GM12874 (cell line): Measurements from ENCODE around the gene CD38.

Experiments used
- TF ChIP-seq, protein P1 (sequence below): IDR thresholded peaks from 2 replicates; pipeline ENCODE4 v1.5.1; 2011; ENCODE audit warnings: low read depth, mild to moderate bottlenecking, control low read depth, low read length, moderate library complexity; ENCODE audit not compliant: insufficient read depth

Gene CD38

DNA sequence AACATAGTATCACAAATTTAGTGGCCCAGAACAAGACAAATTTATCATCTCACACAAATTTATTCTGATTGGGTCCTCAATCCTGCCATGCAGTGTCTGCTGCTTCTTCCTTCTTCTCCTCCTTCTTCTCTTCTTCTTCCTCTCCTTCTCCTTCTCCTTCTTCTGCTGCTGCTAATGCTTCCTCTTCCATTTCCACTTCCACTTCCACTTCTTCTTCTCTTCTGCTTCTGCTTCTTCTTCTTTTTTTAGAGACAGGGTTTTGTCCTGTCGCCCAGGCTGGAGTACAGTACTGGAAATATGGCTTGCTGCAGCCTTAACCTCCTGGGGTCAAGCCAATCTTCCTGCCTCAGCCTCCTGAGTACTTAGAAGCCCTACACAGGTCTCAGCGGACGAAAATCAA lies 122.9 kb downstream of the CD38 start:
- TF ChIP-seq, protein P1, sequence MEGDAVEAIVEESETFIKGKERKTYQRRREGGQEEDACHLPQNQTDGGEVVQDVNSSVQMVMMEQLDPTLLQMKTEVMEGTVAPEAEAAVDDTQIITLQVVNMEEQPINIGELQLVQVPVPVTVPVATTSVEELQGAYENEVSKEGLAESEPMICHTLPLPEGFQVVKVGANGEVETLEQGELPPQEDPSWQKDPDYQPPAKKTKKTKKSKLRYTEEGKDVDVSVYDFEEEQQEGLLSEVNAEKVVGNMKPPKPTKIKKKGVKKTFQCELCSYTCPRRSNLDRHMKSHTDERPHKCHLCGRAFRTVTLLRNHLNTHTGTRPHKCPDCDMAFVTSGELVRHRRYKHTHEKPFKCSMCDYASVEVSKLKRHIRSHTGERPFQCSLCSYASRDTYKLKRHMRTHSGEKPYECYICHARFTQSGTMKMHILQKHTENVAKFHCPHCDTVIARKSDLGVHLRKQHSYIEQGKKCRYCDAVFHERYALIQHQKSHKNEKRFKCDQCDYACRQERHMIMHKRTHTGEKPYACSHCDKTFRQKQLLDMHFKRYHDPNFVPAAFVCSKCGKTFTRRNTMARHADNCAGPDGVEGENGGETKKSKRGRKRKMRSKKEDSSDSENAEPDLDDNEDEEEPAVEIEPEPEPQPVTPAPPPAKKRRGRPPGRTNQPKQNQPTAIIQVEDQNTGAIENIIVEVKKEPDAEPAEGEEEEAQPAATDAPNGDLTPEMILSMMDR, result no peak

DNA sequence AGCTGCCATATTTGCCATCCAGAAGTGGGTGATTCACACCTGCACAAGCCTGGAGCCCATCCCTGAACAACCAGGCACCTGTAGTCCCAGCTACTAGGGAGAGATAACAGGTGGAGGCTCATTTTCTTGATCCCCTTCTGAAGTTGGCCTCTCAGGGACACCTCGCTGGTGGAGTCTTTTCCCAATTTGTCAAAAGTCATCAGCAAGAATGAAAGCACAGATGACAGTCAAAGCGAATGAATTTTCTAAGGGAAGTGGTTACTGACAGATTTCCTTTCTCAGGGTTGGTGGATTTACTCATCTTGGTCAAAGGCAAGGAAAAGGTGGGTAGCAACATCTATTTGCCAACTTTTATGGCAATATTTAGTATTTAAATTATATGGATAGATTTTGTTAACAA lies 123.9 kb downstream of the CD38 start:
- TF ChIP-seq, protein P1, result no peak

DNA sequence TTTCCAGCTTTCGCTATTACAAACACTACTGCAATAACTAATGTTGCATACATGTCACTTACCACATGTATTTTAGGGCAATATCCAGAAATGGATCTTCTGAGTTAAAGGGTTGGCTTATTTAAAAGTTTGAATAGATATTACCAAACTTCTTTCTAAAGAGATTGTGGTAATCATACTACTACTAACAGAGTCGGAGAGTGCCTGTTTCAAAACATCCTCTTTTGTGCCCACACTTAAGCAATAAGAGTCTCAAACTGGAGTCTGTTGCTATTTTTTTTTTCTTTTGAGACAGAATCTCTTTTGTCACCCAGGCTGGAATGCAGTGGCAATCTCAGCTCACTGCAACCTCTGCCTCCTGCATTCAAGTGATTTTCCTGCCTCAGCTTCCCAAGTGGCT lies 124.6 kb downstream of the CD38 start:
- TF ChIP-seq, protein P1, result no peak
